Adrenal gland (tissue), 5 donors: ENCODE measurements around the gene ZBTB8B.
"Not testable (repeated sequence)": the region's sequence is repeated elsewhere in the genome, so short reads cannot be mapped to it uniquely, and the experiment has no call there.

Experiments
- CTCF ChIP-seq, 6 experiments: fragments of 450-650 bp in 4 of 6; fragments of 200-600 bp in 2 of 6; sonication (generic) in 1 of 6; IDR thresholded peaks; 1 replicate in 5 of 6; 2 replicates in 1 of 6; pipeline versions ENCODE4 v1.5.1 to v1.8.0; 2016 to 2021; ENCODE audit warnings: antibody characterized with exemption in 6 of 6, mild to moderate bottlenecking in 2 of 6, moderate library complexity in 1 of 6
- POLR2A ChIP-seq, 2 donors: fragments of 450-650 bp; IDR thresholded peaks; one replicate each; pipeline ENCODE4 v1.6.1; 2017; ENCODE audit warnings: antibody characterized with exemption in 2 of 2, mild to moderate bottlenecking in 2 of 2, moderate library complexity in 1 of 2
- donor health status: DM: no; HTN: no; CAD: no.

DNA sequence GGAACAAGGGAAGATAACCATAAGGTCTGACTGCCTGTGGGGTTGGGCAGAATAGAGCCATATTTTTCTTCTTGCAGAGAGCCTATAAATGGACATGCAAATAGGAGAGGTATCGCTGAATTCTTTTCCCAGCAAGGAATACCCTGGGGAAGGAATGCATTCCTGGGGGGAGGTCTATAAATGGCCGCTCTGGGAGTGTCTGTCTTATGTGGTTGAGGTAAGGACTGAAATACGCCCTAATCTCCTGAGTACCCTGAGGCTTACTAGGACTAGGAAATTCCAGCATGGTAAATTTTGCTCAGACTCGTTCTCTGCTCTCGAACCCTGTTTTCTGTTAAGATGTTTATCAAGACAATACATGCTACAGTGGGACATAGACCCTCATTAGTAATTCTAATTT, 6.1 kb upstream of the ZBTB8B start:
- TF ChIP-seq POLR2A, CTCF (IDR thresholded peaks at IDR 0.05): not testable (repeated sequence)
